Endodermal cell (in vitro differentiated cells): ENCODE results near the gene ANKRD52. TPM values are rescaled to one million over a fixed set of nuclear protein-coding genes. Genes with fewer than 3 reads are reported as not detected.

Experiments
- DNase-seq: peaks from one replicate; pipeline ENCODE4 v3.0.0-alpha.2; 2017
- H3K27ac ChIP-seq: 2 replicates; pipeline ENCODE4 v1.5.1; 2013; ENCODE audit warnings: mild to moderate bottlenecking, low read depth, low read length, moderate library complexity
- H3K27me3 ChIP-seq: 2 replicates; pipeline ENCODE4 v1.6.1; 2013; ENCODE audit warnings: mild to moderate bottlenecking, low read length, moderate library complexity; ENCODE audit not compliant: insufficient read depth, control insufficient read depth, poor library complexity, severe bottlenecking
- H3K36me3 ChIP-seq: 2 replicates; pipeline ENCODE4 v1.7.0; 2013; ENCODE audit warnings: mild to moderate bottlenecking, low read length, moderate library complexity; ENCODE audit not compliant: control insufficient read depth, insufficient read depth
- H3K4me1 ChIP-seq: one replicate; pipeline ENCODE4 v1.7.0; 2013; ENCODE audit warnings: low read length; ENCODE audit not compliant: control insufficient read depth, insufficient read depth
- H3K4me3 ChIP-seq: 2 replicates; pipeline ENCODE4 v1.5.1; 2013; ENCODE audit warnings: mild to moderate bottlenecking, low read length, moderate library complexity
- H3K9ac ChIP-seq: 2 replicates; pipeline ENCODE4 v1.6.1; 2013; ENCODE audit warnings: mild to moderate bottlenecking, low read length, moderate library complexity; ENCODE audit not compliant: poor library complexity, severe bottlenecking; ENCODE audit errors: extremely low read depth
- H3K9me3 ChIP-seq: 2 replicates; pipeline ENCODE4 v1.6.1; 2013; ENCODE audit warnings: mild to moderate bottlenecking, low read length, moderate library complexity; ENCODE audit not compliant: control insufficient read depth
- H3K27ac Mint-ChIP-seq: 2 replicates; pipeline ENCODE4 v1.8.0; 2020; ENCODE audit warnings: mixed read lengths
- H3K27me3 Mint-ChIP-seq: 2 replicates; pipeline ENCODE4 v1.8.0; 2021; ENCODE audit warnings: mild to moderate bottlenecking, mixed read lengths; ENCODE audit not compliant: insufficient read depth
- H3K36me3 Mint-ChIP-seq: 2 replicates; pipeline ENCODE4 v1.8.0; 2020; ENCODE audit warnings: low read depth, mixed read lengths
- H3K4me1 Mint-ChIP-seq: 2 replicates; pipeline ENCODE4 v1.8.0; 2020; ENCODE audit warnings: mixed read lengths
- H3K4me3 Mint-ChIP-seq: 2 replicates; pipeline ENCODE4 v1.8.0; 2020; ENCODE audit warnings: mild to moderate bottlenecking, moderate library complexity, mixed read lengths
- H3K9me3 Mint-ChIP-seq: 2 replicates; pipeline ENCODE4 v1.8.0; 2020; ENCODE audit warnings: mild to moderate bottlenecking, mixed read lengths
- CTCF ChIP-seq: fragments of 200-600 bp; sonication (generic); conservative IDR thresholded peaks from 2 replicates; pipeline ENCODE4 v1.5.0; 2021; ENCODE audit warnings: antibody characterized with exemption, mild to moderate bottlenecking
- WGBS, 2 experiments: methylation state at CpG; one replicate each; pipeline versions ENCODE4 v1.1.5 to v1.1.7; 2013; ENCODE audit warnings: missing lambda C conversion rate in 2 of 2, mixed read lengths in 1 of 2; ENCODE audit not compliant: insufficient coverage in 1 of 2, insufficient read length in 1 of 2; 5-methylcytosine and 5-hydroxymethylcytosine counted together
- total RNA-seq, 2 donors: library from RNA; stranded (reverse); fragmentation: NEBNext Ultra II Directional in 1 of 2; extraction: Animal tissue kit (Norgen Biotek cat#: 25700) in 1 of 2; gene quantifications; 2 replicates in 1 of 2; 3 replicates in 1 of 2; pipeline ENCODE4 v1.2.1, GENCODE V29; 2021

Gene ANKRD52
- total RNA-seq, 2 donors from 2014 or later = 39.3 to 54.9 TPM

- H3K36me3 Mint-ChIP-seq = peaks cover 18% of the 10 kb centered on the region
- H3K9me3 Mint-ChIP-seq = no peaks in the 10 kb centered on the region
- peak; percentile 100 for DNase-seq
- no peak for TF ChIP-seq CTCF
- H3K36me3 ChIP-seq = peaks cover 36% of the 10 kb centered on the region
- H3K27me3 Mint-ChIP-seq = no peaks in the 10 kb centered on the region
- H3K27ac Mint-ChIP-seq = peak within 1 kb of the TSS; percentile 97
- peak within 1 kb of the TSS; percentile 88 for H3K4me3 Mint-ChIP-seq
- peaks cover 9% of the 10 kb centered on the region for H3K4me1 ChIP-seq
- peak within 1 kb of the TSS; percentile 67 for H3K9ac ChIP-seq
- H3K27me3 ChIP-seq = no peaks in the 10 kb centered on the region
- WGBS, 2 experiments = 0% methylated on average over 25 to 63 of the region's 63 CpGs
- peak within 1 kb of the TSS; percentile 74 for H3K27ac ChIP-seq
- no peaks in the 10 kb centered on the region for H3K9me3 ChIP-seq
- H3K4me3 ChIP-seq = peak within 1 kb of the TSS; percentile 94
- peaks cover 25% of the 10 kb centered on the region for H3K4me1 Mint-ChIP-seq
Measured at GRCh38 chr12:56299853-56300643, 41.9 kb upstream of the ANKRD52 start, which contains the start of gene CS. Gene CS (minus strand): TSS chr12:56300330. CDS start chr12:56300201, 129 bp downstream.

GRCh38 chr12:56299308-56299852, 41.2 kb upstream of the ANKRD52 start:
- H3K4me3 Mint-ChIP-seq = peak overlapping the region; percentile 88
- no peaks in the 10 kb centered on the region for H3K9me3 Mint-ChIP-seq
- H3K27me3 ChIP-seq = no peaks in the 10 kb centered on the region
- H3K36me3 ChIP-seq = peaks cover 35% of the 10 kb centered on the region
- TF ChIP-seq CTCF = no peak
- peak overlapping the region; percentile 67 for H3K9ac ChIP-seq
- H3K9me3 ChIP-seq = no peaks in the 10 kb centered on the region
- DNase-seq = no peak
- peaks cover 9% of the 10 kb centered on the region for H3K4me1 ChIP-seq
- peak overlapping the region; percentile 94 for H3K4me3 ChIP-seq
- peak overlapping the region; percentile 74 for H3K27ac ChIP-seq
- peaks cover 14% of the 10 kb centered on the region for H3K36me3 Mint-ChIP-seq
- H3K27me3 Mint-ChIP-seq = no peaks in the 10 kb centered on the region
- 7 to 16% methylated on average over 8 to 10 of the region's 10 CpGs for WGBS, 2 experiments
- H3K4me1 Mint-ChIP-seq = peaks cover 25% of the 10 kb centered on the region
- H3K27ac Mint-ChIP-seq = peak overlapping the region; percentile 94

GRCh38 chr12:56298828-56299227, 40.6 kb upstream of the ANKRD52 start:
- no peaks in the 10 kb centered on the region for H3K9me3 ChIP-seq
- no peak for TF ChIP-seq CTCF
- H3K4me3 ChIP-seq = peak overlapping the region; percentile 94
- no peak for DNase-seq
- H3K4me3 Mint-ChIP-seq = peak overlapping the region; percentile 88
- peaks cover 25% of the 10 kb centered on the region for H3K4me1 Mint-ChIP-seq
- H3K27me3 Mint-ChIP-seq = no peaks in the 10 kb centered on the region
- 90 to 92% methylated on average over 4 to 5 of the region's 5 CpGs for WGBS, 2 experiments
- H3K27me3 ChIP-seq = no peaks in the 10 kb centered on the region
- peaks cover 10% of the 10 kb centered on the region for H3K36me3 Mint-ChIP-seq
- peaks cover 9% of the 10 kb centered on the region for H3K4me1 ChIP-seq
- no peaks in the 10 kb centered on the region for H3K9me3 Mint-ChIP-seq
- H3K9ac ChIP-seq = no peak overlapping the region
- peaks cover 33% of the 10 kb centered on the region for H3K36me3 ChIP-seq
- H3K27ac ChIP-seq = no peak overlapping the region
- H3K27ac Mint-ChIP-seq = no peak overlapping the region
